Suprapubic skin (tissue), 4 donors: ENCODE measurements around the gene FAM222A. TPM values are rescaled to one million over a fixed set of nuclear protein-coding genes. Genes with fewer than 3 reads are reported as not detected.

Source experiments
- DNase-seq, 2 donors: peaks; one replicate each; pipeline ENCODE4 v3.0.0-alpha.2; 2019; ENCODE audit warnings: low spot score in 2 of 2
- H3K27ac ChIP-seq: fragments of 200-600 bp; sonication (generic); one replicate; pipeline ENCODE4 v1.5.1; 2019
- H3K27me3 ChIP-seq: fragments of 200-600 bp; sonication (generic); one replicate; pipeline ENCODE4 v1.5.1; 2019
- H3K36me3 ChIP-seq: fragments of 200-600 bp; sonication (generic); one replicate; pipeline ENCODE4 v1.5.1; 2019
- H3K4me1 ChIP-seq: fragments of 200-600 bp; sonication (generic); one replicate; pipeline ENCODE4 v1.5.1; 2019
- H3K4me3 ChIP-seq: fragments of 200-600 bp; sonication (generic); one replicate; pipeline ENCODE4 v1.5.1; 2019; ENCODE audit warnings: mild to moderate bottlenecking
- H3K9me3 ChIP-seq: fragments of 200-600 bp; sonication (generic); one replicate; pipeline ENCODE4 v1.5.1; 2019
- CTCF ChIP-seq, 2 donors: fragments of 200-600 bp in 1 of 2; fragments of 450-650 bp in 1 of 2; sonication (generic) in 1 of 2; IDR thresholded peaks; one replicate each; pipeline ENCODE4 v1.5.1; 2016 to 2019; ENCODE audit warnings: antibody characterized with exemption in 2 of 2, mild to moderate bottlenecking in 1 of 2, moderate library complexity in 1 of 2
- EP300 ChIP-seq: sonication (generic); formaldehyde crosslinking; IDR thresholded peaks from one replicate; pipeline ENCODE4 v1.6.1; 2017; ENCODE audit warnings: antibody characterized with exemption
- POLR2A ChIP-seq, 2 donors: fragments of 450-650 bp; IDR thresholded peaks; one replicate each; pipeline ENCODE4 v1.6.1; 2017; ENCODE audit warnings: antibody characterized with exemption in 2 of 2, mild to moderate bottlenecking in 2 of 2, moderate library complexity in 2 of 2
- POLR2AphosphoS5 ChIP-seq, 3 donors: sonication (generic); formaldehyde crosslinking; IDR thresholded peaks; one replicate each; pipeline ENCODE4 v1.6.1; 2017; ENCODE audit warnings: antibody characterized with exemption in 3 of 3
- WGBS: methylation state at CpG from one replicate; pipeline ENCODE4 v1.1.5; 2018; 5-methylcytosine and 5-hydroxymethylcytosine counted together
- total RNA-seq, 4 donors: library from RNA; depleted of rRNA; stranded (reverse); fragments of >200 nt; gene quantifications; one replicate each; pipeline ENCODE4 v1.1.0, GENCODE V29; 2016

Gene FAM222A
- total RNA-seq, 4 donors from 2014 or later, result 3.9 to 8.5 (median 6.6) TPM

GRCh38 chr12:109777544-109777943, 63.9 kb downstream of the FAM222A start:
- 34% methylated on average over 5 of the region's 5 CpGs for WGBS
- no peak overlapping the region for H3K4me3 ChIP-seq
- H3K9me3 ChIP-seq, result no peaks in the 10 kb centered on the region
- H3K4me1 ChIP-seq, result peaks cover 9% of the 10 kb centered on the region
- DNase-seq, result no peak
- H3K36me3 ChIP-seq, result no peaks in the 10 kb centered on the region
- H3K27ac ChIP-seq, result no peak overlapping the region
- no peaks in the 10 kb centered on the region for H3K27me3 ChIP-seq
- no peak for TF ChIP-seq CTCF (IDR thresholded peaks at IDR 0.05)
- no peak for TF ChIP-seq EP300
- no peak for TF ChIP-seq POLR2AphosphoS5 (IDR thresholded peaks at IDR 0.05)
- no peak for TF ChIP-seq POLR2A (IDR thresholded peaks at IDR 0.05)

GRCh38 chr12:109778684-109779083, 65.1 kb downstream of the FAM222A start:
- WGBS, result 95% methylated on average over 1 of the region's 1 CpG
- Histone ChIP-seq H3K27ac (no peak overlapping the region), H3K4me3 (no peak overlapping the region), H3K4me1 (peaks cover 4% of the 10 kb centered on the region), H3K36me3 (peaks cover 7% of the 10 kb centered on the region), H3K9me3 (no peaks in the 10 kb centered on the region), H3K27me3 (no peaks in the 10 kb centered on the region)
- TF ChIP-seq EP300, result no peak
- no peak for TF ChIP-seq CTCF (IDR thresholded peaks at IDR 0.05)
- TF ChIP-seq POLR2AphosphoS5 (IDR thresholded peaks at IDR 0.05), result no peak
- no peak for TF ChIP-seq POLR2A (IDR thresholded peaks at IDR 0.05)
- no peak for DNase-seq

GRCh38 chr12:109779382-109779781, 65.8 kb downstream of the FAM222A start:
- no peak overlapping the region for H3K27ac ChIP-seq
- H3K27me3 ChIP-seq, result no peaks in the 10 kb centered on the region
- peaks cover 10% of the 10 kb centered on the region for H3K36me3 ChIP-seq
- H3K4me1 ChIP-seq, result no peaks in the 10 kb centered on the region
- H3K9me3 ChIP-seq, result no peaks in the 10 kb centered on the region
- no peak for DNase-seq
- WGBS, result 92% methylated on average over 6 of the region's 6 CpGs
- no peak for TF ChIP-seq CTCF (IDR thresholded peaks at IDR 0.05)
- TF ChIP-seq EP300, result no peak
- TF ChIP-seq POLR2AphosphoS5 (IDR thresholded peaks at IDR 0.05), result no peak
- no peak for TF ChIP-seq POLR2A (IDR thresholded peaks at IDR 0.05)
- H3K4me3 ChIP-seq, result no peak overlapping the region

- H3K36me3 ChIP-seq, result peaks cover 17% of the 10 kb centered on the region
- DNase-seq, result no peak
- H3K27me3 ChIP-seq, result no peaks in the 10 kb centered on the region
- H3K4me1 ChIP-seq, result no peaks in the 10 kb centered on the region
- no peaks in the 10 kb centered on the region for H3K9me3 ChIP-seq
- no peak overlapping the region for H3K27ac ChIP-seq
- no peak overlapping the region for H3K4me3 ChIP-seq
- WGBS, result 79% methylated on average over 7 of the region's 10 CpGs
- TF ChIP-seq CTCF (IDR thresholded peaks at IDR 0.05) (no peak), POLR2A (IDR thresholded peaks at IDR 0.05) (no peak), EP300 (no peak), POLR2AphosphoS5 (IDR thresholded peaks at IDR 0.05) (no peak)
Observed at GRCh38 chr12:109781668-109782325, 68.2 kb downstream of the FAM222A start.

GRCh38 chr12:109782326-109782703, 68.7 kb downstream of the FAM222A start:
- Histone ChIP-seq H3K4me3 (no peak overlapping the region), H3K36me3 (peaks cover 17% of the 10 kb centered on the region), H3K27ac (no peak overlapping the region), H3K27me3 (no peaks in the 10 kb centered on the region), H3K9me3 (no peaks in the 10 kb centered on the region), H3K4me1 (no peaks in the 10 kb centered on the region)
- WGBS, result 75% methylated on average over 7 of the region's 9 CpGs
- DNase-seq, result no peak
- TF ChIP-seq EP300 (no peak), POLR2AphosphoS5 (IDR thresholded peaks at IDR 0.05) (no peak), POLR2A (IDR thresholded peaks at IDR 0.05) (no peak), CTCF (IDR thresholded peaks at IDR 0.05) (no peak)
